RWPE1 (cell line): ENCODE data around the gene MATCAP1.

Experiments
- CTCF ChIA-PET: fragments of 350-600 bp; sonication (Branson Sonifier 250); formaldehyde crosslinking; extraction: SDS; loops from one replicate; lab custom pipeline; 2021; lab: Yijun Ruan, JAX
- POLR2A ChIA-PET: fragments of 400-600 bp; formaldehyde crosslinking; extraction: SDS; loops from one replicate; lab custom pipeline; 2020; ENCODE audit warnings: antibody characterized with exemption; ENCODE audit not compliant: low non-redundant PET; lab: Yijun Ruan, JAX
- DNase-seq: peaks from one replicate; pipeline ENCODE4 v3.0.0; 2012; ENCODE audit warnings: low spot score
- H3K27ac ChIP-seq: fragments of 450-650 bp; 2 replicates; pipeline ENCODE4 v1.5.1; 2017
- TF ChIP-seq, protein P1 (sequence below): fragments of 450-650 bp; conservative IDR thresholded peaks from 2 replicates; pipeline ENCODE4 v1.5.1; 2017; ENCODE audit warnings: low read depth, mild to moderate bottlenecking

Gene MATCAP1

DNA sequence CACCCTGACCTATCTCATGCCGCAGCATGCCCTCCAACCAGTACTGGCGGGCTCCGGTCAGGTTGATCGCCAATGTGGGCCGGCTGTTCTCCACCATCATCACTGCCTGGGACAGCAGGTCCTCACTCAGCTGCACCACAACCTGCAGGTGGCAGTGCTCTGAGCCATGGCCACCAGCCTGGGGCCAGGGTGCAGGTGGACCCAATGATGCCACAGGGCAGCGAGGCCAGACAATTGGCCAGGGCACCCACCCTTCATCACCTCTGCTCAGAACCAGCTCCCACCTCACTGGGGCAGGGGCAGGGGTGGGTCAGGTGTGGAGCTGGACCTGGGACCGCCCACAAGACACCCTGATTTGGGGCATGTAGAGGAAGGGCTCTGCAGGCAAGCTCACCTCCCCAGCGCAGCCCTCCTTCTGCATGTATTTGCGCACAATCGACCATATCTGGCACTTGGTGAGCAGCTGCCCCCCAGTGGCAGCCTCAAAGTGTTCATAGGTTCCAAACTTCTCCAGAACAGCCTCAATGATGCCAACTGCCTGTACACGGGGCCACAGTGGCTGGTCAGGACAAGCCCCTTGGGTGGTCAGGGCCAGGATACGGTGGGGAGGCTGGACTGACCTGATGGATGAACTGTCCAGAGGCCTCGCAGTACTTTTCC, 4.2 kb downstream of the MATCAP1 start:
- TF ChIP-seq, protein P1, sequence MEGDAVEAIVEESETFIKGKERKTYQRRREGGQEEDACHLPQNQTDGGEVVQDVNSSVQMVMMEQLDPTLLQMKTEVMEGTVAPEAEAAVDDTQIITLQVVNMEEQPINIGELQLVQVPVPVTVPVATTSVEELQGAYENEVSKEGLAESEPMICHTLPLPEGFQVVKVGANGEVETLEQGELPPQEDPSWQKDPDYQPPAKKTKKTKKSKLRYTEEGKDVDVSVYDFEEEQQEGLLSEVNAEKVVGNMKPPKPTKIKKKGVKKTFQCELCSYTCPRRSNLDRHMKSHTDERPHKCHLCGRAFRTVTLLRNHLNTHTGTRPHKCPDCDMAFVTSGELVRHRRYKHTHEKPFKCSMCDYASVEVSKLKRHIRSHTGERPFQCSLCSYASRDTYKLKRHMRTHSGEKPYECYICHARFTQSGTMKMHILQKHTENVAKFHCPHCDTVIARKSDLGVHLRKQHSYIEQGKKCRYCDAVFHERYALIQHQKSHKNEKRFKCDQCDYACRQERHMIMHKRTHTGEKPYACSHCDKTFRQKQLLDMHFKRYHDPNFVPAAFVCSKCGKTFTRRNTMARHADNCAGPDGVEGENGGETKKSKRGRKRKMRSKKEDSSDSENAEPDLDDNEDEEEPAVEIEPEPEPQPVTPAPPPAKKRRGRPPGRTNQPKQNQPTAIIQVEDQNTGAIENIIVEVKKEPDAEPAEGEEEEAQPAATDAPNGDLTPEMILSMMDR = peak; percentile 21; the same call in 1 of the 2 replicates
- ChIA-PET CTCF (interaction anchor here (0.8 to 1.3 kb wide), 2 partner anchors 16 to 18 kb away, joined by 3 to 4 read pairs; no protein-coding TSS in a partner anchor), POLR2A (no interaction called here)
- peak overlapping the region; percentile 98 for H3K27ac ChIP-seq
- DNase-seq = no peak

DNA sequence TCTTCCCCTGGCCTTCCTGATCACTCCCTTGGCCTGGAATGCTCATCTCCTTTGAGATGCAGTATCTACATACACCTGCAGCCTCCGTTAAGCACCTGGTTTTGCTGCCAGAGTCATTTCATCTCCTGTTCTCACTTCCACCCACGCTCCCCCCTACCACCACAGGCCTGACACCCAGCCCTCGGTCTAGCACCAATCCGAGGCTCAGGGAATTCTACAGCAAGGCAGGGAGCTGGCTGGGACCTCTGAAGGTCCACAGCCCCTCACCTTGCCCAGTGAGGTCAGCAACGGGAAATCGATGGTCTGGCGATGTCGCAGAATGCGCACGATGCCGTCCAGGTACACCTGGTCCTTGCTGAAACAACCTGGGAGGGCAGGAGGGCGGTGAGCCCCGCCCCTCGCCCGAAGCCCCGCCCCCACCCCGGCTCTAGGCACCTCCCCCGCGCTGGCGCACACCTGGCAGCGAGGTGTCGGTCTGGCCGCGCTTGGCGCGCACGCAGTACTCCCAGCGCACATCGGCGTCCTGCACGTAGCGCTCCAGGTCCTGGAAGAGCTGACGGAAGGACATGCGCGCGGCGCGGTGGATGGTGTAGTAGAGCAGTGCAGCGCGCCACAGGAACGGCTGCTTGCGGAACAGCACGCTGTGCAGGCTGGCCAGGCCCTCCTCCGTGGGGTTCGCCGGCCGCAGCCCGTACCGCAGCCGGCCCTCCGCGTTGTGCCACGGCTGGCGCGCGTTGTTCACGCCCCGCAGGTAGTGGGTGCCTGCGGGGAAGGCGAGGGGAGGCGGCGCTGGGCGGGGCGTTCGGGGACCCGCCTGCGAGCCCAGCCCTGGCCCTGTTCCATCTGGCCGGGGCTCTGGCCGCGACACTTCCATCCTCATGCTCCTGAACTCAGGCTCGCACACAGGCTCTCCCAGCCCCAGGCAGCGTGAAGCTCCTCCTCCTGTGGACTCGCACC, 5.7 kb downstream of the MATCAP1 start:
- ChIA-PET CTCF (interaction anchor here (0.5 to 2.0 kb wide), 6 partner anchors 21 to 252 kb away, joined by 3 to 8 read pairs (median 4); partner anchors contain the start of gene ELMO3), POLR2A (interaction anchor here (0.6 kb wide), 1 partner anchor 20 kb away, joined by 3 read pairs; no protein-coding TSS in a partner anchor)
- DNase-seq = peak; percentile 95
- TF ChIP-seq, protein P1 = no peak
- H3K27ac ChIP-seq = peak overlapping the region; percentile 98

DNA sequence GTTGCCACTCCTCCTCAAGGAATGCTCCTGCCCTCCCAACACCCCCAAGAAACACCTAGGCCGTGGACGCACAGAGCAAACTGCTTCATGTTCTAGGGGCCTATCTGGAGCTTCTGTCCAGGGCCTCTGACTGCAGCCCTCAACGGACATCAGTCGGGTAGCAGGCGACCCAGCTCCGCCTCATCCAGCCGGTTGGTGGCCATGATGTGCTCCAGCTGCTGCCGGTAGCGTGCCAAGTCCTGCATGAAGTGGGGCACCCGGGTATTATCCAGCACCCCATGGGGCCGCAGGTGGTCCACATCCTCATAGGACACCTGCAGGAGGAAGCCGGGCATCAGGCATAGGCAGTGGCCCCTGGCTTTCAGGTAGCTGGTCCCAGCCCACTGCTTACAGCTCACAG, 7.1 kb downstream of the MATCAP1 start:
- ChIA-PET POLR2A (no interaction called here), CTCF (interaction anchor here (2.0 kb wide), 2 partner anchors 8 to 21 kb away, joined by 8 to 9 read pairs; no protein-coding TSS in a partner anchor)
- TF ChIP-seq, protein P1 = no peak
- DNase-seq = no peak
- peak overlapping the region; percentile 98 for H3K27ac ChIP-seq

DNA sequence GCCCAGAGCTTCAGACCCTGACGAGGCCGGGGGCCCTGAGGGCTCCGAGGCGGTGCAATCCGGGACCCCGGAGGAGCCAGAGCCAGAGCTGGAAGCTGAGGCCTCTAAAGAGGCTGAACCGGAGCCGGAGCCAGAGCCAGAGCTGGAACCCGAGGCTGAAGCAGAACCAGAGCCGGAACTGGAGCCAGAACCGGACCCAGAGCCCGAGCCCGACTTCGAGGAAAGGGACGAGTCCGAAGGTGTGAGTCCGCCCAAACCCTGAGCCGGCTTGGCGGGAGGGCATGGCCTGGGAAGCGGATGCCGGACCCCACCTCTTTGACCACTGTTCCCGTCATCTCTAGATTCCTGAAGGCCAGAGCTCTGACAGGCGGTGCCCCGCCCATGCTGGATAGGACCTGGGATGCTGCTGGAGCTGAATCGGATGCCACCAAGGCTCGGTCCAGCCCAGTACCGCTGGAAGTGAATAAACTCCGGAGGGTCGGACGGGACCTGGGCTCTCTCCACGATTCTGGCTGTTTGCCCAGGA, 9.0 kb downstream of the MATCAP1 start:
- POLR2A ChIA-PET = interaction anchor here (1.4 kb wide), 1 partner anchor 11 kb away, joined by 6 read pairs; no protein-coding TSS in a partner anchor
- TF ChIP-seq, protein P1 = no peak
- CTCF ChIA-PET = interaction anchor here (0.6 to 2.0 kb wide), 6 partner anchors 10 to 158 kb away, joined by 3 to 9 read pairs (median 5); no protein-coding TSS in a partner anchor
- H3K27ac ChIP-seq = peak overlapping the region; percentile 98
- DNase-seq = no peak

DNA sequence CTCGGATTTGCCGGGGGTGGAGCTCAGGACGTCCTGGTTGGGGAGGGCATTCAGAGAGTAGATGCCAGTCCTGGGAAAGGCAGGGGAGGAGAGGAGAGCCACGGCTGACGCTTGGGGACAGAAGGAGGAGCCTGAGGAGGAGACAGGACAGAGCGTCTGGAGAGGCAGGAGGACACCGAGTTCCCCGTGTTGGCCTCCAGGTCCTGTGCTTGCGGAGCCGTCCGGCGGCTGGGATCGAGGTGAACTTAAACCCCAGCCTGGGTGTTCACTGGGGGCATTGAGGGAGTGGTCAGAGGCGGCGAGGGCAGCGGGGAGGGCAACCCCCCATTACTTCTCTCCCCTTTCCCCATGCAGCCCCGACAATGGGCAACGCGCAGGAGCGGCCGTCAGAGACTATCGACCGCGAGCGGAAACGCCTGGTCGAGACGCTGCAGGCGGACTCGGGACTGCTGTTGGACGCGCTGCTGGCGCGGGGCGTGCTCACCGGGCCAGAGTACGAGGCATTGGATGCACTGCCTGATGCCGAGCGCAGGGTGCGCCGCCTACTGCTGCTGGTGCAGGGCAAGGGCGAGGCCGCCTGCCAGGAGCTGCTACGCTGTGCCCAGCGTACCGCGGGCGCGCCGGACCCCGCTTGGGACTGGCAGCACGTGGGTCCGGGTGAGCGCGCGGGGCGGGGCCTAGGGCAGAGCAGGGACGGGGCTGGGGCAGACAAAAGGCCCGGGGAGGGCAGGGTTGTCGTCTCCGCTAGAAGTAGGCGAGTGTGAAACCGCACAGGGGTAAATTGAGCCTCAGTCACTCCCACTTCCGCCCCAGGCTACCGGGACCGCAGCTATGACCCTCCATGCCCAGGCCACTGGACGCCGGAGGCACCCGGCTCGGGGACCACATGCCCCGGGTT, 9.7 kb downstream of the MATCAP1 start:
- peak; percentile 83 for DNase-seq
- CTCF ChIA-PET = interaction anchor here (0.6 to 1.9 kb wide), 5 partner anchors 11 to 157 kb away, joined by 3 to 5 read pairs (median 5); no protein-coding TSS in a partner anchor
- POLR2A ChIA-PET = interaction anchor here (1.4 kb wide), 1 partner anchor 11 kb away, joined by 6 read pairs; no protein-coding TSS in a partner anchor
- TF ChIP-seq, protein P1 = peak; percentile 16; the same call in 1 of the 2 replicates
- H3K27ac ChIP-seq = peak overlapping the region; percentile 98
